HepG2 (cell line): ENCODE results near the gene EIF4ENIF1. TPM values are rescaled to one million over a fixed set of nuclear protein-coding genes. Genes with fewer than 3 reads are reported as not detected.

ENCODE experiments used
- BRCA1 ChIP-seq: sonication (generic); formaldehyde crosslinking; IDR thresholded peaks from 2 replicates; pipeline ENCODE4 v1.4.0; 2020; ENCODE audit warnings: missing genetic modification reagents
- GATAD2A ChIP-seq: IDR thresholded peaks from 2 replicates; pipeline ENCODE4 v1.6.1; 2016
- KLF12 ChIP-seq: sonication (generic); formaldehyde crosslinking; IDR thresholded peaks from 2 replicates; pipeline ENCODE4 v1.4.0; 2020; ENCODE audit warnings: missing genetic modification reagents, borderline replicate concordance
- NFYC ChIP-seq: IDR thresholded peaks from 2 replicates; pipeline ENCODE4 v1.6.1; 2016; ENCODE audit warnings: missing genetic modification reagents, missing compliant biosample characterization
- NR1H2 ChIP-seq: sonication (generic); formaldehyde crosslinking; IDR thresholded peaks from 2 replicates; pipeline ENCODE4 v1.8.1; 2022; ENCODE audit warnings: low read depth, missing genetic modification reagents, borderline replicate concordance
- NR2F6 ChIP-seq, 2 experiments: IDR thresholded peaks; 2 replicates each; pipeline ENCODE4 v1.6.1; 2016; ENCODE audit warnings: antibody characterized with exemption in 1 of 2, mild to moderate bottlenecking in 1 of 2
- STAT6 ChIP-seq: sonication (generic); formaldehyde crosslinking; IDR thresholded peaks from 2 replicates; pipeline ENCODE4 v1.4.0; 2020; ENCODE audit warnings: missing genetic modification reagents, mild to moderate bottlenecking, borderline replicate concordance
- XBP1 ChIP-seq: sonication (generic); formaldehyde crosslinking; IDR thresholded peaks from 2 replicates; pipeline ENCODE4 v1.5.0; 2020; ENCODE audit warnings: missing genetic modification reagents
- ZBTB40 ChIP-seq, 2 experiments: fragments of 450-650 bp in 1 of 2; sonication (generic) in 1 of 2; formaldehyde crosslinking in 1 of 2; IDR thresholded peaks; 2 replicates each; pipeline versions ENCODE4 v1.6.1 to v1.8.0; 2016 to 2022; ENCODE audit warnings: antibody characterized with exemption in 1 of 2, mild to moderate bottlenecking in 1 of 2, missing genetic modification reagents in 1 of 2
- ZNF180 ChIP-seq: sonication (generic); formaldehyde crosslinking; IDR thresholded peaks from 2 replicates; pipeline ENCODE4 v1.4.0; 2020; ENCODE audit warnings: low read depth, missing genetic modification reagents, borderline replicate concordance
- ZNF543 ChIP-seq: sonication (generic); formaldehyde crosslinking; IDR thresholded peaks from 2 replicates; pipeline ENCODE4 v1.4.0; 2020; ENCODE audit warnings: mild to moderate bottlenecking, missing genetic modification reagents
- polyA plus RNA-seq, 8 experiments: library from polyadenylated mRNA; depleted of rRNA in 3 of 8; stranded (reverse) in 7 of 8; unstranded in 1 of 8; fragments of >200 nt; fragmentation: Illumina TruSeq in 4 of 8; extraction: Trizol in 4 of 8; gene quantifications; 2 replicates each; pipeline versions ENCODE4 v1.2.1 to v1.2.3, GENCODE V29; 2011 to 2016; ENCODE audit warnings: low read depth in 4 of 8, missing spikeins in 1 of 8, mixed read lengths in 1 of 8; ENCODE audit not compliant: insufficient read depth in 1 of 8
- total RNA-seq, 5 experiments: library from RNA; depleted of rRNA; stranded (reverse); fragments of >200 nt; fragmentation: Illumina TruSeq; extraction: Trizol; gene quantifications; 2 replicates each; pipeline ENCODE4 v1.2.3, GENCODE V29; 2016; ENCODE audit warnings: low read depth in 1 of 5
- TF ChIP-seq, protein P1 (sequence below): sonication (generic); formaldehyde crosslinking; conservative IDR thresholded peaks from 2 replicates; pipeline ENCODE4 v1.8.0; 2022; ENCODE audit warnings: mild to moderate bottlenecking, moderate library complexity, missing genetic modification reagents
- TF ChIP-seq, protein P2 (sequence below): sonication (generic); formaldehyde crosslinking; IDR thresholded peaks from 2 replicates; pipeline ENCODE4 v1.5.1; 2020; ENCODE audit warnings: mild to moderate bottlenecking, missing genetic modification reagents, borderline replicate concordance

EIF4ENIF1 gene
- total and polyA plus RNA-seq, 2 of the 13 experiments (the other 11 are each of a cell fraction or from before 2014, with no cell fraction given), result 11.9 to 12.3 TPM

DNA sequence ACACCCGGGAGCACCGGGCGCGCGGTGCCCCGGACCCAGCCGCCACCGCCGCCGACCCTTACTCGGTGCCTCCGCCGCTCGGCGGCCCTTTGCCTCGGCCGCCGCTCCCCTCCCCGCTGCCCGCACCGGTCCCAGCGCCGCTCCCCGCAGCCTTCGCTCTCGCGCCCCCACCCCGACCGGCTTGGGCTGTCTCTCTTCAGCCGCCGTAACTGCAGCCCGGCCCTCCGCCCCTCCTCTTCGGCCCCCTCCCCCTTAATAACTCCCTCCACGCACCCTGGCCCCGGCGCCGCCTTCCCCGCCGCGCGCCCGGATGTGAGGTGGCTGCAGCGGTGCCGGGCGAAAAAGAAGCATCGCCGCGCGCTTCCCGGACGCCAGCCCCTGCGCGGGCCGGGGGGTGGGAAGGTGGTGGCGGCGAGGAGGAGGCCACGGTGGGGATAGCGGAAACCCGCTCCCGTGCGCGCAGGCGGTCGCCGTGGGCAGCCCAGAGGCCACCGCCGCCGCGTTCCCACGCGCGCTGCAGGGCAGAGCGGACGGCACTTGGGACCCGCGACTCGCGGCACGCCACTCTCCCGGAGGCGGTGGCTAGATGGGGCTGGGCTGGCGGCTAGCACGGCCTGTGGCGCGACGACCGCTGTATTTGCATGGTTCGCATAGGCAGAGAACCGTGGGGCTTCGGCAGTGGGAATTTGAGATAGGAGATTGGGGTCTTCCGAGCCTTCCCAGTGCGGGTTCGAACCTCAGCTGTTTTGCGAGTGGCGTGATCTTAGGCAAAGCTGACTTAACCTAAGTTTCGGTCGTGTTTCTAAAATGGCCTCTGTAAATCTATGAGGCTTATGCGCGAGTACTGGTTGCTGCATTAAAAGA lies at the start of gene EIF4ENIF1 (continued):
- TF ChIP-seq ZBTB40 (IDR thresholded peaks at IDR 0.05) (no peak), ZBTB40 (CRISPR knock-in tag; IDR thresholded peaks at IDR 0.05) (peak; percentile 63; the same call in 1 of the 2 replicates), BRCA1 (CRISPR knock-in tag) (no peak), NR2F6 (IDR thresholded peaks at IDR 0.05) (no peak), NR2F6 (CRISPR knock-in tag; IDR thresholded peaks at IDR 0.05) (no peak), NFYC (no peak), ZNF543 (CRISPR knock-in tag) (peak; percentile 79; the same call in 1 of the 2 replicates), STAT6 (CRISPR knock-in tag) (no peak), KLF12 (CRISPR knock-in tag) (no peak), NR1H2 (CRISPR knock-in tag) (no peak), ZNF180 (CRISPR knock-in tag) (no peak), XBP1 (CRISPR knock-in tag) (no peak), GATAD2A (no peak)
- TF ChIP-seq, protein P1, sequence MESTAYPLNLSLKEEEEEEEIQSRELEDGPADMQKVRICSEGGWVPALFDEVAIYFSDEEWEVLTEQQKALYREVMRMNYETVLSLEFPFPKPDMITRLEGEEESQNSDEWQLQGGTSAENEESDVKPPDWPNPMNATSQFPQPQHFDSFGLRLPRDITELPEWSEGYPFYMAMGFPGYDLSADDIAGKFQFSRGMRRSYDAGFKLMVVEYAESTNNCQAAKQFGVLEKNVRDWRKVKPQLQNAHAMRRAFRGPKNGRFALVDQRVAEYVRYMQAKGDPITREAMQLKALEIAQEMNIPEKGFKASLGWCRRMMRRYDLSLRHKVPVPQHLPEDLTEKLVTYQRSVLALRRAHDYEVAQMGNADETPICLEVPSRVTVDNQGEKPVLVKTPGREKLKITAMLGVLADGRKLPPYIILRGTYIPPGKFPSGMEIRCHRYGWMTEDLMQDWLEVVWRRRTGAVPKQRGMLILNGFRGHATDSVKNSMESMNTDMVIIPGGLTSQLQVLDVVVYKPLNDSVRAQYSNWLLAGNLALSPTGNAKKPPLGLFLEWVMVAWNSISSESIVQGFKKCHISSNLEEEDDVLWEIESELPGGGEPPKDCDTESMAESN (CRISPR knock-in tag), result peak; percentile 92
- TF ChIP-seq, protein P2, sequence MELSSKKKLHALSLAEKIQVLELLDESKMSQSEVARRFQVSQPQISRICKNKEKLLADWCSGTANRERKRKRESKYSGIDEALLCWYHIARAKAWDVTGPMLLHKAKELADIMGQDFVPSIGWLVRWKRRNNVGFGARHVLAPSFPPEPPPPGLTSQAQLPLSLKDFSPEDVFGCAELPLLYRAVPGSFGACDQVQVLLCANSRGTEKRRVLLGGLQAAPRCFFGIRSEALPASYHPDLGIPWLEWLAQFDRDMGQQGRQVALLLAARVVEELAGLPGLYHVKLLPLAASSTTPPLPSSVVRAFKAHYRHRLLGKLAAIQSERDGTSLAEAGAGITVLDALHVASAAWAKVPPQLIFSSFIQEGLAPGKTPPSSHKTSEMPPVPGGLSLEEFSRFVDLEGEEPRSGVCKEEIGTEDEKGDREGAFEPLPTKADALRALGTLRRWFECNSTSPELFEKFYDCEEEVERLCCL (CRISPR knock-in tag), result no peak
